ENCODE results near the gene HIVEP2. TPM values are rescaled to one million over a fixed set of nuclear protein-coding genes. Genes with fewer than 3 reads are reported as not detected.

Gene HIVEP2
- polyA plus RNA-seq, 2 of the 4 experiments (the other 2 are of a cell fraction), result 2.2 to 2.6 TPM

- TF ChIP-seq ATOH8 (CRISPR knock-in tag; IDR thresholded peaks at IDR 0.05; ENCODE audit: low read depth) (no peak), RAD21 (conservative IDR thresholded peaks at IDR 0.05 in 1 of 2, IDR thresholded peaks at IDR 0.05 in 1 of 2) (no peak), RFX5 (IDR thresholded peaks at IDR 0.05) (no peak), FOSL2 (IDR thresholded peaks at IDR 0.05) (no peak), FOSL2 (CRISPR knock-in tag; IDR thresholded peaks at IDR 0.05) (no peak), TP53 (CRISPR knock-in tag; IDR thresholded peaks at IDR 0.05) (no peak), MYC (IDR thresholded peaks at IDR 0.05; ENCODE audit: borderline replicate concordance, low read length) (no peak), FOXS1 (CRISPR knock-in tag; IDR thresholded peaks at IDR 0.05) (no peak), GATA3 (IDR thresholded peaks at IDR 0.05; ENCODE audit: borderline replicate concordance) (peak; percentile 36; the same call in 1 of the 2 replicates), MAZ (IDR thresholded peaks at IDR 0.05; ENCODE audit: borderline replicate concordance, low read depth, low read length) (0 out of 2 replicates have a peak, but pooled peaks have one; percentile 43), USF2 (IDR thresholded peaks at IDR 0.05) (no peak), CTCF (IDR thresholded peaks at IDR 0.05) (no peak), HES2 (IDR thresholded peaks at IDR 0.05) (no peak), ZSCAN20 (CRISPR knock-in tag; IDR thresholded peaks at IDR 0.05) (no peak), SREBF2 (IDR thresholded peaks at IDR 0.05) (no peak), HEYL (CRISPR knock-in tag; IDR thresholded peaks at IDR 0.05) (no peak)
Measured at GRCh38 chr6:142946181-142946923, 1.4 kb upstream of the HIVEP2 start (continued).

GRCh38 chr6:142945446-142946180 lies 637 bp upstream of the HIVEP2 start:
- ChIA-PET CTCF (interaction anchor here (0.9 to 1.1 kb wide), 2 partner anchors 10 to 60 kb away, joined by 3 read pairs; no protein-coding TSS in a partner anchor), POLR2A (interaction anchor here (0.5 to 1.1 kb wide), 2 partner anchors 114 to 560 kb away, joined by 3 read pairs; no protein-coding TSS in a partner anchor)
- no peaks in the 10 kb centered on the region for H3K9me3 ChIP-seq
- H3K4me1 ChIP-seq, result peaks cover 22% of the 10 kb centered on the region
- ATAC-seq (peak; percentile 31 to 37), FAIRE-seq (no peak), DNase-seq (ENCODE audit: low read depth in 1 of 2, low spot score in 1 of 2) (peak; percentile 27 to 59)
- TF ChIP-seq MYC (IDR thresholded peaks at IDR 0.05; ENCODE audit: borderline replicate concordance, low read length), result no peak
- TF ChIP-seq RFX5 (IDR thresholded peaks at IDR 0.05), result no peak
- 0 out of 2 replicates have a peak, but pooled peaks have one; percentile 15 for TF ChIP-seq MAX (IDR thresholded peaks at IDR 0.05)
- TF ChIP-seq REST (IDR thresholded peaks at IDR 0.05), result peak; percentile 48; the same call in 1 of the 2 replicates
- peak; percentile 60; the same call in 1 of the 2 replicates for TF ChIP-seq PHF8 (IDR thresholded peaks at IDR 0.05; ENCODE audit: borderline replicate concordance, low read depth)
- H3K27ac ChIP-seq, result peak overlapping the region; percentile 83 to 93
- peak overlapping the region; percentile 76 for H3K4me2 ChIP-seq
- peak overlapping the region; percentile 87 for H3K4me3 ChIP-seq
- WGBS (ENCODE audit: missing lambda C conversion rate), result 0% methylated on average over 11 of the region's 75 CpGs
